Kidney (tissue), 14 donors: ENCODE data around the gene ROBO3. TPM values are rescaled to one million over a fixed set of nuclear protein-coding genes. Genes with fewer than 3 reads are reported as not detected.
A peak's percentile ranks its signal among the peaks of the same experiment; 100 is the strongest.

ENCODE experiments used
- DNase-seq, 5 donors: peaks; one replicate each; pipeline ENCODE4 v3.0.0-alpha.2; 2013 to 2020
- FAIRE-seq: peaks from 2 replicates; lab custom pipeline; 2012; peaks lifted over from hg19 to GRCh38; lab: Jason Lieb, UNC
- H3K27ac ChIP-seq, 2 donors: one replicate each; pipeline ENCODE4 v1.7.0; 2013; ENCODE audit warnings: low read depth in 2 of 2, low read length in 2 of 2, inconsistent platforms in 1 of 2
- H3K27me3 ChIP-seq: one replicate; pipeline ENCODE4 v1.7.1; 2013; ENCODE audit warnings: low read length, inconsistent platforms; ENCODE audit not compliant: control insufficient read depth, insufficient read depth
- H3K36me3 ChIP-seq, 3 donors: one replicate each; pipeline versions ENCODE4 v1.7.0 to v1.7.1; 2013; ENCODE audit warnings: low read length in 3 of 3, control low read depth in 1 of 3, inconsistent platforms in 1 of 3; ENCODE audit not compliant: insufficient read depth in 3 of 3, control insufficient read depth in 2 of 3
- H3K4me1 ChIP-seq, 3 donors: one replicate each; pipeline versions ENCODE4 v1.7.0 to v1.7.1; 2013; ENCODE audit warnings: low read length in 3 of 3, inconsistent platforms in 1 of 3, low read depth in 1 of 3; ENCODE audit not compliant: control insufficient read depth in 2 of 3, insufficient read depth in 2 of 3
- H3K4me3 ChIP-seq, 3 donors: one replicate each; pipeline versions ENCODE4 v1.7.0 to v1.8.1; 2013; ENCODE audit warnings: low read length in 3 of 3, control low read depth in 1 of 3, inconsistent platforms in 1 of 3
- H3K9ac ChIP-seq, 3 donors: one replicate each; pipeline versions ENCODE4 v1.7.0 to v1.7.1; 2013; ENCODE audit warnings: low read length in 3 of 3, control low read depth in 1 of 3, inconsistent platforms in 1 of 3
- H3K9me3 ChIP-seq, 3 donors: one replicate each; pipeline versions ENCODE4 v1.7.0 to v1.7.1; 2013; ENCODE audit warnings: low read length in 3 of 3, control low read depth in 1 of 3, inconsistent platforms in 1 of 3; ENCODE audit not compliant: control insufficient read depth in 2 of 3, insufficient read depth in 1 of 3
- CTCF ChIP-seq: IDR thresholded peaks from 3 replicates; pipeline ENCODE4 v1.5.1; 2012; ENCODE audit warnings: mild to moderate bottlenecking, moderate library complexity, borderline replicate concordance; ENCODE audit not compliant: insufficient read depth; ENCODE audit errors: extremely low read depth
- intact Hi-C: fragments of 100-400 bp; cut with DNase I; formaldehyde crosslinking; loops from one replicate; pipeline ENCODE4 v1.11.1; 2022
- polyA plus RNA-seq: library from polyadenylated mRNA; stranded (reverse); fragments of 350-450 nt; fragmentation: Illumina TruSeq; extraction: RNeasy Lipid Tissue Mini Kit (QIAGEN cat#74804); gene quantifications from one replicate; pipeline ENCODE4 v1.2.3, GENCODE V29; 2014; ENCODE audit warnings: low read depth, low replicate concordance; ENCODE audit not compliant: insufficient read depth
- total RNA-seq: library from RNA; stranded (reverse); fragmentation: NEBNext Ultra II Directional; extraction: Animal tissue kit (Norgen Biotek cat#: 25700); gene quantifications from one replicate; pipeline ENCODE4 v1.2.1, GENCODE V29; 2021
- donor health status: control.
- donor health status: control.
- donor health status: control.
- donor health status: control.
- donor health status: control.
- donor health status: DM: yes; HTN: yes; CAD: no.
- donor health status: Normal renal cell carcinoma (clear cell type).

The ROBO3 gene
- total and polyA plus RNA-seq, 2 donors from 2014 or later: 8.7 to 12.3 TPM

GRCh38 chr11:124920870-124921609 is 55.8 kb downstream of the ROBO3 start:
- Histone ChIP-seq H3K9ac (peak overlapping the region in 1 of 3 donors; percentile 39), H3K36me3 (no peaks in the 10 kb centered on the region), H3K27ac (peak overlapping the region in 1 of 2 donors; percentile 65), H3K4me3 (peak overlapping the region; percentile 34 to 62 (median 51)), H3K27me3 (no peaks in the 10 kb centered on the region), H3K4me1 (peaks cover 0 to 4% (median 0%) of the 10 kb centered on the region in 3 donors), H3K9me3 (no peaks in the 10 kb centered on the region)
- intact Hi-C loops: no loop called here
- FAIRE-seq: no peak
- DNase-seq: peak; percentile 92 to 95 (median 94)
- TF ChIP-seq CTCF: peak; percentile 5

- no peaks in the 10 kb centered on the region for H3K36me3 ChIP-seq
- peaks cover 0 to 4% (median 0%) of the 10 kb centered on the region in 3 donors for H3K4me1 ChIP-seq
- no peak for DNase-seq
- intact Hi-C loops: no loop called here
- FAIRE-seq: no peak
- no peaks in the 10 kb centered on the region for H3K9me3 ChIP-seq
- no peak overlapping the region for H3K9ac ChIP-seq
- TF ChIP-seq CTCF: no peak
- no peaks in the 10 kb centered on the region for H3K27me3 ChIP-seq
- H3K27ac ChIP-seq: no peak overlapping the region
- no peak overlapping the region for H3K4me3 ChIP-seq
Observed at GRCh38 chr11:124922831-124923230, 57.6 kb downstream of the ROBO3 start.

GRCh38 chr11:124923296-124923695 is 58.1 kb downstream of the ROBO3 start:
- TF ChIP-seq CTCF: no peak
- FAIRE-seq: no peak
- Histone ChIP-seq H3K4me3 (no peak overlapping the region), H3K9me3 (no peaks in the 10 kb centered on the region), H3K36me3 (no peaks in the 10 kb centered on the region), H3K9ac (no peak overlapping the region), H3K27me3 (no peaks in the 10 kb centered on the region), H3K27ac (no peak overlapping the region), H3K4me1 (peaks cover 0 to 4% (median 0%) of the 10 kb centered on the region in 3 donors)
- no peak for DNase-seq
- intact Hi-C loops: no loop called here
